KG1 (cell line): ENCODE results near the gene ABCA8.
"Not testable (repeated sequence)": the region's sequence is repeated elsewhere in the genome, so short reads cannot be mapped to it uniquely, and the experiment has no call there.

ENCODE experiments used
- DNase-seq: peaks from one replicate; lab custom pipeline; 2025; lab: John Stamatoyannopoulos, UW

ABCA8 gene

DNA sequence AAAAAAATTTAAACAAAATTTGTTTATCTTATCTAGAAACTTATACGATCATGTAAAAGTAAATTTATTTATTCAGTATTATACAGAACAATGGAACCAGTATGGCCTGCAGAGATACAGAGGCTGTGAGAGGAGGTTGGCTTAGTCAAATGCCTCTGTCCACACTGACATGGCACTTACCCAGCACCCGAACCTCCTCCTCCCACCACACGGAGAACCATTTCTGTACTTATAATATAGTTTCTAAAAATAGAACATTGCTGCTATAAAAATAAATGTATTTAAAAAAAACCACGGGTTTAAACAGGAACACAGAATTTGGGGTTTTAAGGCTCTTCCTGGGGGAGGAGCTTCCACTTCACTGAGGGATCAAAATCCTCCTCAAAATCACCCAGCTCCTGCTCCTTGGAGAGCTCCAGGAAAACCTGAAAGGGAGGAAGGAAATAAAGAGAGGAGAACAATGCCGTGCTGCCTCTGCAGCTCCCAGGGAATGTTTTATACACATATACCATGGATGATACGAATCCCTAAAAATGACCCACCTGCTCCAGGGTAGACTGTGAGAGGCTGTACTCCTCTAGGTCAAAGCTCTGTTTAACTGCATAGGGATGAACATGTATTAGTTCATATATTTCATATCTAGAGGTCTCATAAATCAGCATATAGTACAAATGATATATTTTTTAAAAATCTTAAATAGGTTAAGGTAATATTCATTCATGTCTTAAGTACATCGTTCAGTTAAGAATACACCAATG, 87.3 kb downstream of the ABCA8 start:
- no peak for DNase-seq

DNA sequence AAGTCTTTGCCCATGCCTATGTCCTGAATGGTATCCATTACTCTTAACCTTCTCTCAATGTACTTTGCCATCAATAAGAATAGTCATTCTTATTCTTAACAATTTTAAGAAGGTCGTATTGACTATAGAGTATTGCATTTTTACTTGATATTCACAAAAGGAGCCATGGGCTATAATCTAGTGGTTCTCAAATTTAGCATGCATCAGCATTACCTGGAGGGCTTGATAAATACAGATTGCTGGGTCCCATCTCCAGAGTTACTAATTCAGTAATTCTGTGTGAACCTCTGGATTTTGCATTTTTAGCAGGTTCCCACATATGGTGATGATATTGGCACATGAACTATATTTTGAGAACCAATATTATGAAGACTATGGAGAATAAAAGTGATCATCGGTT, 89.6 kb downstream of the ABCA8 start:
- DNase-seq, result no peak

DNA sequence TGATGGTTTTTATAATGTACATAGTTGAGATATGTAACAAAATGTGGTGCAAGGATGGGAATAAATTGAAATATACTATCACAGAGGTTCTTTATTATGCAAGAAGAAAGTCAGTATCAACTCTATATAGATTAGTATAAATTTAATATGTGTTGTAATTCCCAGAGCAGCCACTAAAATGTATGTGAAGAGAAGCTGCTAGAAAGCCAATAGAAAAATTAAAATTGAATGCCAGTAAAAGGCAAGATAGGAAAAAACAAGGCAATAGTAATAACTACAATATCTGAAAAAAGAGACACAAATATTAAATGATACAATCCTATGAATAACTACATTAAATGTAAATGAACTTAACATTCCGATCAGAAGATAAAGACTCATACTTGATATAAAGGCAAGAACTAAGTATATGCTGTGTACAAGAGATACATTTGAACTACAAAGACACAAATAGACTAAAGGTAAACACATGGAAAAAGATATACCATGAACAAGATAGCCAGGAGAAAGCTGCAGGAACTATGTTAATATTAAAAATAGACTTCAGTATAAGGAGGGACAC, 92.0 kb downstream of the ABCA8 start:
- no peak for DNase-seq

DNA sequence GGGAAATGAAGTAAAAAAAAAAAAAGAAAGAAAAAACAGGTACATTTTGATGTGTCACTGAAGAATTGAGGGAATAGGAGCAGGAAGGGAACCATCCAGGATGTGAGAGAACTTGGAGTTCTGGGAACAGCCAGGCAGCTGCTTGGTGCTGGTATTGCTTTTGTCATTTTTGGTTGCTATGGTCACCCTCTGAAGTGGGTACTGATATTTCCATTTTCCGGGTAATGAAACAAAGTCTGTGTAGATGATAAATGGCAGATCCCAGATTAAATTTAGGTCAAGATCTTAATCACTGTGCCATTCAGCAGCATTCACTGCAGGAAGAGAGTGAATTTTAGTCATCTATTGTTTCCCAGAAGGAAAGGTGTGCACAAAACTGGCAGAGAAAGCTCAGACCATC, 93.6 kb downstream of the ABCA8 start:
- no peak for DNase-seq

DNA sequence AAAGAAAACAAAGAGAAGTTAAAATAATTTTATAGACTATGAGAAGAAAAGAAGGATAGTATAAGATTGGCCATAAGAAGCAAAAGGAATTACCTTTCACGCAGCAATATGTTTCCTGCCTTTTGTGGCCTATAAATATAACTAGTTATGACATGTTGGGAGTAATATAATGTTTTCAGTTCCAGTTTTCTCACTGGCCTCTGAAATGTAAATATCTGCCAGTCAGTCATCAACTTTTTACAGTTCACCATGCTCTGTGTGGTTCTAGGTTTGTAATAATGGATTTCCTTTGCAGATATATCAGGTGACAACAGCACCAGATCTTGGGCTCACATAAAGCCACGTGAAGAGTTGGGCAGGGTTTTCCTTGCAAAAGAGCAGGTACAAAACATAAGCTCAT, 94.3 kb downstream of the ABCA8 start:
- no peak for DNase-seq

DNA sequence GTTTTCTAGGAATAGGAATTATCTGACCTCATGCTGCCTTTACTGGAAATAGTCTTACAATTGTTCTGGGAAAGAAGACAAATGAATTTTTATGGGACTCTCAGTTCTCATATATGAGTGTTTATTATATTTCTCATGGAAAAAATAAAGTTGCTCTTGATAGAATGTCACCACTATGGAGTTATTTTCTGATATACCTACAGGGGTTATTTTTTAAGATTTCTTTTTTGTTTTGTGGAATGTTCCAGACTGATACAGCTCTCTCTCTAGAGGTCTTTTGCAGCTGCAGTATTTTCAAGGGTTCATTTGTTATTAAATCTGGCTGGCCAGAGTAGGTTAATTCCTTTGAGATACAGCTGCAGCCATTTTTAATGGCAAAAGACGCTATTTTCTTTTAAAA, 100.7 kb downstream of the ABCA8 start:
- no peak for DNase-seq

DNA sequence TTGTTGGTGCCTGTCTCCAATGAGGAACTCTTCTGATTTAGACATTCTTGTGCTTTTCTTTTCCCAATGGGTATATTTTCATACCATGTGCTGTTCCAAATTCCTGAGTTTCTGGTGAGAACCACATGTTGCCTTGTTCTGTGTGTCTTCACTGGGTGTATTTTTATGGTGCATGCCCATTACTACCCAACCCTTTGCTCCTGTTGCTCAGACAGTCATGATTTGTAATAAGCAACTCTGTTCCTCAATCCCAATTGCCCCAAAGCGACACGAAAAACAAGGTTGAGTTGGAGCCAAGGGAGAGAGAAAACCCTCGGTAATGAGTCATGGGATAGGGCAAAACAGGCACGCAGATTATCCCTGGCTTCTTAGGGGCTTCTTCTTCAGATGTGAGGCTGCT, 101.8 kb downstream of the ABCA8 start:
- no peak for DNase-seq

DNA sequence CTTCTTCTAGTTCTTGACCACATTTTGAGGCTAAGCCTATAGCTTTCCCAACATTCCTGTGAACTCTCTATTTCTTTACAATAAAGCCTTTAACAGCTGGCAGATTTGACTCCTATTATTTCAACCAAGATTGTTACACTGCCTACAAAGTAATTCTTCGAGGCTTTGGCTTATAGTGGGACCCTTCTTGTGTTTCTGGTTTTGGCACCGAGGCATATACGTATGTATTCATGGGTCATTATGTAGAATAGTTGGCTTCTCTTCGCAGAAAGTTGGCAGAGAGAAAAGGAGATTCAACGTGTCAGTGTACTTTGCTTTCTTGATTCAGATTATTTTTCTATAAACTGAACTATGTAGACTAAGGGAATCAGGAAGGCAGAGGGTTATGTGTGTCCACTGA, 102.2 kb downstream of the ABCA8 start:
- no peak for DNase-seq

DNA sequence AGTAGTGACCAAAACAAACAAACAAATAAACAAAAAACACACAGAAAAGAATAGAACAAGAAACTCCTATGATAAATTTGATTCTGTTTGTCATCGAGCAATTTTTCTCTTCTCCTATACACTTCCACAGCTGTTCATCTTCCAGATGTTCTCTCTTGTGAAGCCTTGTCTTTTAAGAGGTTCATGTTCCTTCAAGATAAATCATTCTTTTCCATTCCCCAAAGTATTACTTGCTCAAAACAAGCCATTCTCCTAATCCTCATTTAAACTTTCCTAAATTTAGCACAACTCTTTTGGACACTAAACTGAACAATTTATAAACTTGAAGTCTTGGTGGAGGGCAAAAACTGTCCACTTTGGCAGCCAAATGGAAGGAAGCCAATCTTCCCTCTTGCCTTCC, 103.3 kb downstream of the ABCA8 start:
- no peak for DNase-seq

DNA sequence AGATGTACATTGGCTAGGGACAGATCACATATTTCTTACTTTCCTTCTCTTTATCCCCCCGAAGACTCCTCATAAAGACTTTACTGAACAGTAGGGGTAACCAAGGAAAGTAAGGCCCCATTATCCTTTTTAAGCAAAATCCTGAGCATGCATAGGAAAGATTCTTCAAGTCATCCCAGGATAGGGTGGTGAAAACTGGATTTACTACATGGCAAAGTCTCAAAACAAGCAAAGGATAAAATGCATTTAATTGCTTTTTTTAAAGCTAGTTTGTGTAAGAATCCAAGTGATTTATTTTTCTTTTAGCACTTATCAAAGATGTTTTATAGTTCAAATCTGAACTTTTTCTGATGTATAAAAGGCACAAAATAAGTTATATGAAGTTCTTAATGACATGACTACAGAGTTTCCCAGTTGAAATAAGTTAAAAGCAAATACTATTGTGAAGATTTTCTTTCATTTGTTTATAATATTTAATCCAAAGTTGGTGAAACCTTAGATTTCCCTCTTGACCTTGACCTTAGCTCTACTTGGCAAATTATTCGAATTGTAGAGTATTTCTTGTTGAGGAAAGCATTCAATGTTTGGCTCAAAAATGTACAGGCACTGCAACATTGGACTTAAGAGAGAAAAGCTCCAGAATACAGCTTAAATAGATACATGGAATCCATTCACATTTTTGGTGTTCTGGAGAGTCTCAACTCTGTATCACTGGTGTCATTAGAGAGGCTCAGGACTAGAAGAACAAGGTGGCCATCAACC, 104.3 kb downstream of the ABCA8 start:
- no peak for DNase-seq

DNA sequence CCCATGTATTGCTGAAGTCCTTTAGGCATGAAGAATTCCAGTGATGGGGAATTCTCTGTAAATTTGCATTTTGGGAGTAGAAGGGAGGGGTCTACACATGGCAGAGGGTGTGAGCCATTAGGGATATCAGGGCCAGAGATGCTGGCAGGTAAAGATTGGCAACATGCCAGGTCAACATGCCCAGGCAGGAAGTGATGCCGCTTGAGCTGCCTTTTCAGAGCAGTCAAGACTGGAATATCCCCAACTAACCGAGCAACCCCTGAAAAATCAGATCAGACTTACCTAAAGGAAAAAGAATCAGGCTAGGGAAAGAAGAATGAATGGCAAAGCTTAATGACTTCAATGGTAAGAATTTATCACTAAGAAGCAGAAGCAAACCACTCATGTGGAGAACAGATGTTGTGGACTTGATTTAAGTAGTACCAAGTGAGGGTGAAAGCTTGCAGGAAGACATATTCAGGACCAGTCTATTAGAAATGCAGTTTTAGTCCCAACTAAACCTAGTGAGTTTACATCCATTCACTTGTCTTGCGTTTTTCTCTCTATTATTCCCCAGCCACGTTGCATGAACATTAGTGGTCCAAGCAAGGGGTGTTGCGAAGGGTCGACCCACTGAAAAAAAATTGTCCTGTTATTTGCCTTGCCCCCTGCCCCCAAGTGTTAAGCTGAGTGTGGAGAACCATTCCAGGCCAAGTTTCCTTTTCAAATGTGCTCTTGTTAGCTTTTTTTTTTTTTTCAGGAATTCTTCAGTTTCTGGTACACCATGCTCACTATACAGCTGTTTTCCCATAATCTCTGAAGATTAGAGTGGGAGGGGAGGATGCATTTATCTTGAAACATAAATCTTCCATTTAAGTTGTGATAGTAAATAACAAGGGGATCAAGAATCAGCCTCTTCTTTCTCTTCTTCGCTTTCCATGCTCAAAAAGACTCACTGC, 105.2 kb downstream of the ABCA8 start:
- no peak for DNase-seq

DNA sequence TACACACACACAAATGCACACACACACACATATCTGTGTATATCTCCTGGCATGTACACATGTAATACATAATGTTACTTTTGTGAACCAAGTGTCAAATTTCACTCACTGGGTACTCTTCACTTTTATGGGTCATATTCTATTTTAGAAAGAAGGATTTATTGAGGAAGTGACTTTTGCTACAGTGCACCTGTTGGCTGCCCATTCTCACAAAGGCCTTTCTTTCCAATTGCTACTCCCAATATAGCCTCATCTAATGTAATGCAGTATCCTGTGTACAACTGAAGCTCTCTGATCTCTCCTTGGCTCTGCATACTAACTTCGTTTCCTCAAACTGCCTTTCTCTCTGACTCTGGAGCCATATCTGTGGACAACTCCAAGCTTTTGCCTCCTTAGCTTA, 107.5 kb downstream of the ABCA8 start:
- no peak for DNase-seq

DNA sequence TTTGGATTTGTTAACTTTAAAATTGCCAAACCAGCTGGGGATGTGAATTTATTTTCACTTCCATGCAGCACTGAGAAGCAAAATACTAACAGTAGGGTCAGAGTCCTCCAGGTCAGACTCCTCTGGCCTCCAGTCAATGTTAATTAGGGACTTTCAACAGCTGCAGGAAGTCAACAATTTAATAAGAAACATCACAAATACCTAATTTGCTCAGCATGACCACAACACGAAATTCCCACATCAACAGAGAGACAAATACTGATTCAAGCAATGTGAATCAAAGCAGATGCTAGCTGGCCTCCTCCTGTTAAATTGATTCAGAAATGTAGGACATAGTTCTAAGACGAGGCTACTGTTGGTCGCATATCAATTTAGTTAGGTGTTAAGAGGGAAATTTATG, 111.7 kb downstream of the ABCA8 start:
- no peak for DNase-seq

DNA sequence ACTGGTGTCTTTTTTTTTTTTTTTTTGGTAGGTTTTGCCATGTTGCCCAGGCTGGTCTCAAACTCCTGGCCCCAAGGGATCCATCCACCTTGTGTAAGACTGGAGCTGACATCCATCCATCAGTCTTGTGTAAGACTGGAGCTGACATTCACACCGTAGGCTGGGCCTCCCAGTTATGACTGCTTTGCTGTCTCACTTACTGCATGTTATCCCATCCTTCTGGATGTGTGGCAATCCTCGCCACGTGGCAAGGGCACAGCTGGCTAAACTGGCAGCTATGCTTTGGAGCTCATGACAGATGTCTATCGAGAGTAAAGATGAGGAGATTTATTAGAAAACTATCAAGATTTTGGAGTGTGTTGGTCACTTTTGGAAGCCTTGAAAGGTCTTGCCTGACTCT, 115.1 kb downstream of the ABCA8 start:
- no peak for DNase-seq

DNA sequence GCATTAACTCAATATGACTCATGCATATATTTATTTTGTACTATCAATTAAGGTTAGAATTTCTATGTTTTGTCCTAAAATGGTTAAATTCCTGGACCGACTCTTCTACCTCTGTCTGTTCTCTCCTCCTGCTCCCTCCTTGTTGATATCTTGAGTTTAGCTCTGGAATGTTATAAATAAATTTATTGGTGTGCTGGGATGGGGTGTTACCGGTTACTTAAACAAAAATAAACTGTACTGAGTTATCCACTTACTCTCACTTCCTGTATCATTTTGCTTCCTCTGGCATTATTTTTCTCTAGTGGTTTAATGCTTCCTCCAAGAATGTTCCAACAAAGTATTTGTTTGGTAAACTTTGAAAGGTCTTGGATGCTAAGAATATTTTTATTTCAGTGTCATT, 120.1 kb downstream of the ABCA8 start:
- no peak for DNase-seq

DNA sequence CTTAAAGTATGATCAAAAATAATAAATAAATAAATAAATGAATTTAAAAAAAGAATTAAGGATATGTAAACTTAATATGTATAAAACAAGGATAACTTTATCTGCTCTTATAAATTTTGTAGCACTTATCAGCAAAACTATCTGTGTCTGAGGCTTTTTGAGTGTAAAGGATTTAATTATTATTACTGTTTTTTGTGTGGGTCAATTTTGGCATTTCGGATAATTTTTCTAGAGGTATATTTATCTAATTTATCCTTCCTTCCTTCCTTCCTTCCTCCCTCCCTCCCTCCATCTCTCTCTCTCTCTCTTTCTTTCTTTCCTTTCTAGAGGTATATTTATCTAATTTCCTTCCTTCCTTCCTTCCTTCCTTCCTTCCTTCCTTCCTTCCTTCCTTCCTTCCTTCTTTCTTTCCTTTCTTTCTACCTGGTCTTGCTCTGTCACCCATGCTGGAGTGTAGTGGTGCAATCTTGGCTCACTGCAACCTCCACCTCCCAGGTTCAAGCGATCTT, 120.8 kb downstream of the ABCA8 start:
- DNase-seq, result no peak

DNA sequence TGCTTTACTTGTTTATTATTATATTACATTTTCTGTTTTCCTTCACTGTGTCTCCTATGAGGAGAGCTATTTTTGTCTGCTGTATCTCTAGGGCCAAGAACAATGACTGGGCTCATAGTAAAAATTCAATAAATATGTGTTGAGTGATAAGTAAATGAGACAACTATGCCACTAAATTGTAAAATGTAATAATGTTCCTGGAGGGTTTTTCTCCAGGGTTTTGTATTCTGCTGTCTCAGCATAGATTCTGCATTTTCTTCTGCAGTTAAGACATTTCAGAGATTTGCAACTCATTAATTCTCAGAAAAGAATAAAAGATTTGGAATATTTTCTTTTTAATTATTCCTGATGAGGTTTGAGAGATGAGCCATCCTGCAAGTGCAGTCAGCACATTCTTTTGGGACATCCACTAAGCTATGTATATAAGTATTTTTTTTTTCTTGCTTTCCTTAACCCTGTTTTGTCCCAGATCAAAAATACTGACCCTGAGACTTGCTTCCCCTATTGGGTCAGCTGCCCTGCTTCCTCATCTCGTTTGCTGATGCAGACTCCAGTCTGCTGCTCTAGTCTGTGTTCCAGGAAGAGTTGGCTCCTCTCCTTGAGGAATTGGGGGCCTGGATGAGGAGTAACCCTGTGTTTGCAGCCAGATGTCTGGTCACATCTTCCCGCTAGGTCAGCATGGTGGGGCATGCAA, 122.9 kb downstream of the ABCA8 start:
- DNase-seq, result no peak

DNA sequence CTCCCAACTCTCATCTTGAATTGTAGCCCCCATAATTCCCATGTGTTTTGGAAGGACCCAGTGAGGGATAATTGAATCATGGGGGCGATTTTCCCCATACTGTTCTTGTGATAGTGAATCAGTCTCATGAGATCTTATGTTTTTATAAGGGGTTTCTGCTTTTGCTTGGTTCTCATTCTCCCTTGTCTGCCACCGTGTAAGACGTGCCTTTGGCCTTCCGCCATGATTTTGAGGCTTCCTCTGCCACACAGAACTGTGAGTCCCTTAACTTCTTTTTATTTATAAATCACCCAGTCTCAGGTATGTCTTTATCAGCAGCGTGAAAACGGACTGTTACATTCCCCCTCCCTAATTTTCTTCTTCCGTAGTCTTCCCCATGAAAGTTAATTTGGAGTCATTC, 124.0 kb downstream of the ABCA8 start:
- DNase-seq, result no peak

DNA sequence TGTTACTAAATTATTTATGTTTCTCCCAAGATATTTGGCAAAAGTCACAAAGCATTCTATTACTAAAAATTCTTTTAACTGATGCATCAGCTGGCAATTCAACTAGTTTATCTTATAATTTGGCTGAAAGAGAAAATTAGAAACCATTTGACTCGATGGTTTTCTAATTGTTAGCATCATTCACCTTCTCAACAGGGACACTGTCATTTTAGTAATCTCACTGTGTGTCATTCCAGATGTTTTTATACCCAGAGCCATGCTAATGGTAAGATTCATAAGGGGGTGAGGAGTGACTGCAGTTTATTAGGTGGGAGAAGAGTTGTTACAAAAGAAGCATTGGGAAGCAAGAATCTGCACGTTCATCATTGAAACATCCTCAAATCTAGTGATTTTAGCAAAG, 124.9 kb downstream of the ABCA8 start:
- DNase-seq, result no peak

DNA sequence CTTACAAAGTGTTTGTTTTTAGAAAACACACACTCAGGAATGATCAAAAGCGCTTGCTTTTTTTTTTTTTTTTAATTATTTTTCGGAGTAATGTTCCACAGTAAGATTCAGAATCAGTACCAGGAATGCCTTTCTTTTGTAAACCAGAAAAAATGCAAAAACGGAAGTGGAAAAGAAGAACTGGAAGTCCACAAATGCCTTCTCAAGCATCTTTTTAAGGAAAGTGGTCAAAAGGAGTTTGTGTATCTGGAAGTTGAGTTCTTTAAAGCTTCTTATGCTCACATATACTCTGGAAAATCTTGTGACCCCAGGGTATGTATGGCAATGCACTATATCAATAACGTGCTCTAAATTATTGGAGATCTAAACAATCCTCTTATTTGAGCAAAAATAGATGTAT, 126.0 kb downstream of the ABCA8 start:
- no peak for DNase-seq

DNA sequence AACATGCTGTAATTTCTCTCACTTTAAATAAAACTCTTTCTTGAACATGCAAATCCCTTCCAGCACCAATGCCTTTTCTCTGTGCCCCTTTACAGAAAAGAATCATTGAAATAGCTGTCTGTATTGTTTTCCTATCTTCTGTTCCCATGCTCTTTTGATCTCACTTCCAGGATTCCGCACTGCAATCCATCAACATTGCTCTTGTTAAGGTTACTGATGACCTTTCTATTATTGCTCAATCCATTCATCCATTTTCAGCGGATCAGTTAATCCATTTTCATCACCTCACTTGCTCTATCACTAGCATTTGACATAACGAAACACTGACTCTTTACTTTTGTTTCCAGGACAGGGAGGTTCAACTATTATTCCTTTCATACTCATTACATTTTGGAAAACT, 130.5 kb downstream of the ABCA8 start:
- DNase-seq, result no peak

DNA sequence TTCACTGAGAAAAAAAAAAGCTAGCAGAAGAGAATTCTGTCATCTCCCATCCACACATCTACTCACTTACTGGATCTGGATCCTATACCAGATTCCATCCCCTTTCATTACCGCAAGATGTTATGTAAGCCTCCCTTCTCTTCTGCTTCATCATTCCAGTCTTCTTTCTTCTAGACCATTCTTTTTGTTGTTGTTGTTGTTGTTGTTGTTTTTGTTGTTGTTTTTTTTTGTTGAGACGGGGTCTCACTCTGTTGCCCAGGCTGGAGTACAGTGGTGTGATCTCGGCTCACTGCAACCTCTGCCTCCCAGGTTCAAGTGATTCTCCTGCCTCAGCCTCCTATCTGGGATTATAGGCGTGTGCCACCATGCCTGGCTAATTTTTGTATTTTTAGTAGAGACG, 131.0 kb downstream of the ABCA8 start:
- not testable (repeated sequence) for DNase-seq
